Stimulated activated CD4-positive, alpha-beta T cell treated with anti-CD3 and anti-CD28 coated beads, Interleukin-12 subunit alpha, Interleukin-12 subunit beta, amount 100 ng/mL, for 24 hours (primary cell): ENCODE results near the gene MICA.
"Not testable (repeated sequence)": the region's sequence is repeated elsewhere in the genome, so short reads cannot be mapped to it uniquely, and the experiment has no call there.

Experiments used
- DNase-seq, 2 experiments: peaks; one replicate each; pipeline ENCODE4 v3.0.0-alpha.2; 2020; ENCODE audit warnings: low read depth in 2 of 2

Gene MICA

GRCh38 chr6:31381666-31382065, 21.7 kb upstream of the MICA start:
- no peak for DNase-seq

- DNase-seq: no peak
These were observed 20.2 kb upstream of the MICA start for GRCh38 chr6:31383149-31383548.

GRCh38 chr6:31385041-31385440, 18.4 kb upstream of the MICA start:
- DNase-seq: no peak

- DNase-seq: no peak
These were observed 17.3 kb upstream of the MICA start for GRCh38 chr6:31386099-31386498.

GRCh38 chr6:31386977-31387376, 16.4 kb upstream of the MICA start:
- no peak for DNase-seq

- not testable (repeated sequence) for DNase-seq
These were observed 14.2 kb upstream of the MICA start for GRCh38 chr6:31388916-31389801.

- DNase-seq: not testable (repeated sequence)
These were observed 13.6 kb upstream of the MICA start for GRCh38 chr6:31389802-31390132.

- no peak for DNase-seq
These were observed 9.5 kb upstream of the MICA start for GRCh38 chr6:31393932-31394331.

GRCh38 chr6:31394381-31394780, 9.0 kb upstream of the MICA start:
- DNase-seq: no peak

- no peak for DNase-seq
These were observed 7.6 kb upstream of the MICA start for GRCh38 chr6:31395832-31396231.

GRCh38 chr6:31396422-31397152, 6.8 kb upstream of the MICA start:
- DNase-seq: peak; percentile 74 to 92

GRCh38 chr6:31397153-31397499, 6.3 kb upstream of the MICA start:
- DNase-seq: not testable (repeated sequence)

- DNase-seq: no peak
These were observed 5.4 kb upstream of the MICA start for GRCh38 chr6:31397901-31398525.

- DNase-seq: peak; percentile 21 to 68
These were observed 3.6 kb upstream of the MICA start for GRCh38 chr6:31399589-31400466.

- peak; percentile 40 to 66 for DNase-seq
These were observed 2.7 kb upstream of the MICA start for GRCh38 chr6:31400467-31401289.

GRCh38 chr6:31401403-31401802, 2.0 kb upstream of the MICA start:
- no peak for DNase-seq

- DNase-seq: peak; percentile 7 to 13
These were observed 792 bp upstream of the MICA start for GRCh38 chr6:31402324-31403282.

GRCh38 chr6:31404061-31404364, 618 bp downstream of the MICA start:
- not testable (repeated sequence) for DNase-seq

GRCh38 chr6:31405996-31406395, 2.6 kb downstream of the MICA start:
- DNase-seq: no peak

- DNase-seq: no peak
These were observed 4.3 kb downstream of the MICA start for GRCh38 chr6:31407699-31408098.
